Ovary (tissue), 9 donors: ENCODE measurements around the gene TOM1L2. TPM values are rescaled to one million over a fixed set of nuclear protein-coding genes. Genes with fewer than 3 reads are reported as not detected.

ENCODE experiments used
- DNase-seq, 5 donors: peaks; one replicate each; pipeline ENCODE4 v3.0.0-alpha.2; 2019 to 2020
- H3K27ac ChIP-seq, 2 donors: fragments of 200-600 bp; one replicate each; pipeline versions ENCODE4 v1.5.1 to v1.8.0; 2019 to 2022
- H3K27me3 ChIP-seq: fragments of 200-600 bp; one replicate; pipeline ENCODE4 v1.8.0; 2022
- H3K36me3 ChIP-seq: fragments of 200-600 bp; sonication (generic); one replicate; pipeline ENCODE4 v1.5.1; 2019
- H3K4me1 ChIP-seq: one replicate; pipeline ENCODE4 v1.8.1; 2013; ENCODE audit warnings: mild to moderate bottlenecking, moderate library complexity; ENCODE audit not compliant: insufficient read depth
- H3K4me3 ChIP-seq: fragments of 200-600 bp; sonication (generic); one replicate; pipeline ENCODE4 v1.5.1; 2017
- H3K9me3 ChIP-seq, 2 donors: fragments of 200-600 bp in 1 of 2; sonication (generic) in 1 of 2; one replicate each; pipeline versions ENCODE4 v1.5.1 to v1.8.1; 2013 to 2019; ENCODE audit warnings: mild to moderate bottlenecking in 1 of 2, moderate library complexity in 1 of 2
- CTCF ChIP-seq, 3 donors: fragments of 450-650 bp in 2 of 3; fragments of 200-600 bp in 1 of 3; IDR thresholded peaks; one replicate each; pipeline versions ENCODE4 v1.5.1 to v1.8.0; 2016 to 2022; ENCODE audit warnings: antibody characterized with exemption in 3 of 3, mild to moderate bottlenecking in 1 of 3
- EP300 ChIP-seq: sonication (generic); formaldehyde crosslinking; IDR thresholded peaks from one replicate; pipeline ENCODE4 v1.6.1; 2017; ENCODE audit warnings: antibody characterized with exemption
- POLR2A ChIP-seq: fragments of 450-650 bp; IDR thresholded peaks from one replicate; pipeline ENCODE4 v1.6.1; 2017; ENCODE audit warnings: antibody characterized with exemption, mild to moderate bottlenecking, moderate library complexity
- WGBS, 3 donors: extraction: QIAGEN DNeasy Blood & Tissue Kit in 1 of 3; methylation state at CpG; one replicate each; pipeline versions ENCODE4 v1.1.5 to v1.1.7; 2013 to 2017; 5-methylcytosine and 5-hydroxymethylcytosine counted together
- intact Hi-C, 4 donors: fragments of 100-400 bp; cut with DNase I; formaldehyde crosslinking; loops; one replicate each; pipeline versions ENCODE4 v1.11.0 to v1.15.1; 2022 to 2023
- polyA plus RNA-seq, 2 donors: library from polyadenylated mRNA; stranded (reverse); fragments of 200-250 nt in 1 of 2; fragments of 350-450 nt in 1 of 2; fragmentation: Illumina TruSeq in 1 of 2; extraction: RNeasy Lipid Tissue Mini Kit (QIAGEN cat#74804) in 1 of 2; gene quantifications; one replicate each; pipeline ENCODE4 v1.2.3, GENCODE V29; 2013 to 2014
- total RNA-seq, 7 donors: library from RNA; depleted of rRNA in 2 of 7; stranded (reverse); fragments of >200 nt in 2 of 7; fragmentation: NEBNext Ultra II Directional in 3 of 7; extraction: Animal tissue kit (Norgen Biotek cat#: 25700) in 3 of 7; gene quantifications; one replicate each; pipeline versions ENCODE4 v1.1.0 to v1.2.4, GENCODE V29; 2016 to 2023
- donor health status: DM: no; HTN: no; CAD: no; lungs with moderate emphysema.
- donor health status: DM: no; HTN: no; CAD: no.
- donor health status: Bipolar disorder and iron deficiency.
- donor health status: DM: yes; HTN: yes; CAD: no.
- donor health status: DM: no; HTN: no; CAD: no.
- donor health status: DM: yes; HTN: yes; CAD: no.

The TOM1L2 gene
- total and polyA plus RNA-seq, 9 donors = 25.6 to 62.5 (median 45.9) TPM

DNA sequence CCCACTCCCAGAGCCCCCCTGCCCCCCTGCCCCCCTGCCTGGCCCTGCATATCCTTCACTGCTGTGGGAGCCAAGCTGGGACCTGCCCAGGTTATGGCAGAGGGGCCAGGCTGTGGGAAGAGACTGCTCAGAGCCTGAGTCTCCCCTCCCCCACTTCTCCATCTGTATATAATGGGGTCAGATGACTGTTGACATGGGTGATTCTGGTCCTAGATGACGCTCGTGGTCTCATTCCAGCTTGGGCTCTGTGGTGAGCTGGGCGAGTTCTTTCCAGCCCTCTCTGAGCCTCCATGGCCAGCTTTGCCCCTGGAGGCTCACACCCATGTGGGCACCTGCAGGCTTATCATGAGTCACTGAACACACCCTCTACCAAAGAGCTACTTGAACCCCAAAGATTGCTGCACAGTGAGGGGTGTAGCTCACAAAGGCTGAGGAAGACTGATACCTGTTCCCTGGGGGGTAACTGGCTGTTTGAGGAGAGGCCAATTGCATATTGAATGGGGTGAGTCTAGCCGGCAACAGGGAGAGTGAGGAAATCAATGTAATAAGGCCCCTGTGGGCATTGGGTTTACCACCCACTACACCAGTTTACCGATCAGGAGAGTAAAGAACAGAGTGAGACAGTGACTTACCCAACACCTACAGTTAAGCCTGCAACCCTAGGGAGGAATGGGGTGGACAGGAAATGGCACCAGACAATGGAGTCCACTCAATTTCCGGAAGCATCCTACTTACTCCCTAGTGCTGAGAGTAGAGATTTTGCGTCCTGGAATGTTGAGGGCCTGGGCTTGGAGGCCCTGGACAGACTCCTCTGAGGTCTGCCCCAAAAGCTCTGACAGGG, 131.2 kb downstream of the TOM1L2 start:
- Histone ChIP-seq H3K4me1 (peaks cover 18% of the 10 kb centered on the region), H3K4me3 (no peak overlapping the region), H3K27ac (peak overlapping the region; percentile 96 to 100), H3K27me3 (no peaks in the 10 kb centered on the region), H3K9me3 (no peaks in the 10 kb centered on the region), H3K36me3 (no peaks in the 10 kb centered on the region)
- WGBS, 3 donors = 46 to 63% (median 56%) methylated on average over 7 of the region's 7 CpGs
- DNase-seq = peak in 2 of 5 donors; percentile 33 to 53
- intact Hi-C loops = no loop called here
- no peak for TF ChIP-seq POLR2A
- TF ChIP-seq CTCF (IDR thresholded peaks at IDR 0.05) = no peak
- TF ChIP-seq EP300 = no peak

DNA sequence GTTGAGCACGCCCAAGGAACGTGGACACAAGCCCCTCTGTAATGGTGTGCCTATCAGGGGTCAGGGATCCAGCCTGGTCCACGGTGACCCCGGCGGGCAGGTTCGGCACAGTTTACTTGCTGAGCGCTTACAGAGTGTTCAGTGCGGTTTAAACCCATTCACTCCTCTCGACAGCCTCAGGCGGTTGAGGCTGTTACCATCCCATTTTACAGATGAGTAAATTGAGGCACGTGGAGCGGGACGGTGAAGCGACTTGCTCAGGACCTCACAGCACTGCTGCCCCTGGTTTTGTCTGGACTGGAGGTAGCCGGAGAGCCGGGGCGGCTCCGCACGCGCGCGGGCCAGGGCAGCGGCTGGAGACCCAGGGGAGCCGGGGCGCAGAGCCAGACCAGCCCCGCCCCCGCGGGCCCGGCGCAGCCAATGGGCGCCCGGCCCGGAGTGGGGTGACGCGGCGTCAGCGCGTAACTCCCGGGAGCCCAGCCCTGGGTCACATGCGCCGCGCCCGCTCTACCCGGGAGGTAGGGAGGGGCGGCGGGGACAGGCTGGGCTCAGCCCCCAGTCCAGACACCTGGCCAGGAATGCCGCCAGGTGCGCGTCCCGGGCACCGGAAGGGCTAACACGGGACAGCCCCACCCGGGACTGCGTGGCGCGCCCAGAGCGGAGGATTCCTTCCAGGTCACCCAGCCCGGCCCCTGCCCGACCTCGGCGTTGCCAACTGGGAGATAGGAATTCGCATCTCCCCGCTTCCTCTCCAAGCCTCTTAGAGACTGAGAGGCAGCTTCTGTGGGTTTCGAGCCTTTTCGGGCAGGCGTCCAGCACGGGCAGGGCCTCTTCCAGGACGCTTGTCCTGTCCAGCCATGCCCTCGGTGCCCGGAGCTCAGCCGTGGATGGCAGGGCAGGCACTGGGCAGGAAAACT, 132.2 kb downstream of the TOM1L2 start:
- peak overlapping the region; percentile 96 to 100 for H3K27ac ChIP-seq
- H3K4me1 ChIP-seq = peaks cover 24% of the 10 kb centered on the region
- no peaks in the 10 kb centered on the region for H3K9me3 ChIP-seq
- peak overlapping the region; percentile 38 for H3K4me3 ChIP-seq
- 2 to 5% (median 3%) methylated on average over 31 to 71 of the region's 71 CpGs for WGBS, 3 donors
- DNase-seq = peak; percentile 89 to 94 (median 93)
- no peaks in the 10 kb centered on the region for H3K27me3 ChIP-seq
- intact Hi-C loops = no loop called here
- H3K36me3 ChIP-seq = no peaks in the 10 kb centered on the region
- TF ChIP-seq POLR2A (peak; percentile 96), EP300 (no peak), CTCF (IDR thresholded peaks at IDR 0.05) (peak in 1 of 3 donors; percentile 13)

DNA sequence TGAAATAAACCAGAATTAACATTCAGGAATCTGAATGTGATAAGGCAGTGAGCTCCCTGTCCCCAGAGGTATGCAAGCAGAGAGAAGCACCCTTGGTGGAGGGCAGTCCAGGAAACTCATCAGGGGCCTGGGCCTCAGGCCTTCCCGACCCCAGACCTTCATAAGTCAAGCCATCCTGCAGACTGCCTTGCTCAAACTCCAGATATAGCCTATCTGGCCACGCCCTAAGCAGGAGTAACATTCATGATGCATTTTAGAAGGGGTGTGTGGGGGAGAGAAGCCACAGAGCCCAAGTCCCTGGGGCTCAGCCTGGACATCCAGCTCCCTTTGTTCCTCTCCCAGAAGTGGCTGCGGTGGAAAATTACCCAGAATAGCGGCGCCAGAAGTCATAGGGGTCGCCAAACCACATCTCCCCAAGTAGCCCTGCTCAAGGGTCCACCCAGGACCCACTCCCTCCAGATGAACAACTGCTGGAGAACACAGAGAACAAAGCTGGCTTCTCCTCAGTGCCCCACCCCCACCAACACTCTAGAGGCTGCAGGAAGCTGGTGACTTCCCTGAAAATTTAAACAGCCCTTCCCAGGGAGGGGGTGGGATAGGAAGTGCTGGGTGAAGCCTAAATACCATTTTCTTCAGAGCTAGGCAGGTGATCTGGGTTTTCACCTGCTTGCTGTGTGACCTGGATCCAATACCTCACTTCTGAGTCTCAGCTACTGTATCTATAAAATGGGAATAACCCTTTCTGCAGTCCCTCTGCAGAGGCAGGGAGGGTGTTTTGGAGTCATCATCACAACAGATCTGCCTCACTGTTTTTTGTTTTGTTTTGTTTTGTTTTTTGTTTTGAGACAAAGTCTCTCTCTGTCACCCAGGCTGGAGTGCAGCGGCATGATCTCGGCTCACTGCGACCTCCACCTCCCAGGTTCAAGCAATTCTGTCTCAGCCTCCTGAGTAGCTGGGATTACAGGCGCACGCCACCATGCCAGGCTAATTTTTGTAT, 133.9 kb downstream of the TOM1L2 start:
- no peak overlapping the region for H3K4me3 ChIP-seq
- H3K9me3 ChIP-seq = no peaks in the 10 kb centered on the region
- H3K27me3 ChIP-seq = no peaks in the 10 kb centered on the region
- H3K4me1 ChIP-seq = peaks cover 26% of the 10 kb centered on the region
- H3K27ac ChIP-seq = peak overlapping the region; percentile 91 to 99
- TF ChIP-seq CTCF (IDR thresholded peaks at IDR 0.05) (no peak), POLR2A (no peak)
- no peaks in the 10 kb centered on the region for H3K36me3 ChIP-seq
- peak; percentile 55 to 68 (median 64) for DNase-seq
- WGBS, 3 donors = 66 to 75% (median 72%) methylated on average over 10 to 11 of the region's 11 CpGs
- intact Hi-C loops = no loop called here
